GM10847 (cell line): ENCODE results near the gene SRBD1.

Experiments used
- POLR2A ChIP-seq: IDR thresholded peaks from 2 replicates; pipeline ENCODE4 v1.6.1; 2011; ENCODE audit not compliant: insufficient read length; ENCODE audit errors: extremely low read depth

SRBD1 gene

DNA sequence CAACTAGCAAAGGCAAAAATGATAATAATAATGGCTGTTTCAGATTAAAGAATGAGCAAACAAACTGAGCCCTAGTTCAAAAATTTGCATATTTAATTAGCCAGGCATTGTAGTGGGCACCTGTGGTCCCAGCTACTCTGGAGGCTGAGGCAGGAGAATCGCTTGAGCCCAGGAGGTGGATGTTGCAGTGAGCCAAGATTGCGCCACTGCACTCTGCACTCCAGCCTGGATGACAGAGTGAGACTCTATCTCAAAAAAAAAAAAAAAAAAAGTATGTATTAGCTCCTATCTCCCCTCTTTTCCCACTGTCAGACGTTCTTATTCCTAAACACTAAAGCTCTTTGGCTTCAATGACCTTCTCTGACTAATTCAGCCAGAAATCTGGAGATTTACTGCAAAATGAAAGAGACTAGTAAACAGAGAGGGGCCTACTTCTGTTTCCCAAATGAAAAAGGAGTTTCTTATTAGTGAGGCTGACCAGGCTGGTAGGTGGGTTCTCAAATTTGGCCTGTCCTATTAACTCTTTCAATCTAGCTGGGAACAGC is 3.9 kb upstream of the SRBD1 start:
- no peak for TF ChIP-seq POLR2A

DNA sequence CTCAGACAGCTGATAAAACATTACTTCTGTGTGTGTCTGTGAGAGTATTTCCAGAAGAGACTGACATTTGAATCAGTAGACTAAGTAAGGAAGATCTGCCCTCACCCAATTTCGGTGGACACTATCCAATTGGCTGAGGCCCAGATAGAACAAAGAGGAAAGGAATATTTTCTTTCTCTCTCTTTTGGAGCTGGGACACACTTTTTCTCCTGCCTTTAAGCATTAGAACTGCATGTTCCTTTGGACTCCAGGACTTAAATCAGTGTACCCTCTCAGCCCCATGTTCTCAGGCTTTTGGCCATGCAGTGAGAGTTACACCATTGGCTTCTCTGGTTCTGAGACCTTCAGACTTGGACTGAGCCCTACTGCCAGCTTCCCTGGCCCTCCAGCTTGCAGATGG is 3.3 kb upstream of the SRBD1 start:
- no peak for TF ChIP-seq POLR2A

DNA sequence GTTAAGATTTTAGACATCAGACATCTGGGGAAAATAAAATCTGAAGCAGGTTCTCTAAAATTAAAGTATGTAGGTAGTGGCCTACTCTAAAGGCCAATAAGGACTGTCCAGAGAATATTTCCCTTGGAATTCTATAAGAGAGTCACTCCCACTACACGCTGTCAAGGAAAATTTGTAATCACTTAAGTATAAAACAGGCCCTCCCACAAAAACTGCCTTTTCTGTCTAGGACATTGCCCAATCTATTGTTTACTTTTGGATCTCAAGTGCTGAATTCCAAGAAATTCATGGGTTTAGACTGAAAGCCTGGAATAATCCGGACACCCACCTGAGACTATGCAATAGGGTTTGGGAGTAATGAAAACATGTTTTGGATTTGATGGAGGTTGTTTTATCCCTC is 1.7 kb upstream of the SRBD1 start:
- TF ChIP-seq POLR2A: no peak

DNA sequence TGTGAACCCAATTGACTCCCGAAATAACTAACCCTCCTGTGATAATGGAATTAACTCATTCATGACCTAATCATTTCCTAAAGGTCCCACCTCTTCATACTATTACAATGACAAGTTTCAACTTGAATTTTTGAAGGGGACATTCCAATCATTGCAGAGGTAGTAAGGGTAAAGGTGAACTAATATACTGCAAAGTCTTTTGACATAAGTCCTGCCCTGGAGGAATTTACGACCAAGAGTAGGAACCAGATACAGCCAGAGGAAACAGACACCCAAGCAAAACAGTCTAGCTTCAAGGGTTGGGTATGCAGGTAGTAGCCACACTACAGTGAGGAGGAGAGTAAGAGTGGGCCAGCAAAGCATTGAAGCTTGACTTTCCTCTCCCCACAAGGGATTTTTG is 1.2 kb upstream of the SRBD1 start:
- no peak for TF ChIP-seq POLR2A

DNA sequence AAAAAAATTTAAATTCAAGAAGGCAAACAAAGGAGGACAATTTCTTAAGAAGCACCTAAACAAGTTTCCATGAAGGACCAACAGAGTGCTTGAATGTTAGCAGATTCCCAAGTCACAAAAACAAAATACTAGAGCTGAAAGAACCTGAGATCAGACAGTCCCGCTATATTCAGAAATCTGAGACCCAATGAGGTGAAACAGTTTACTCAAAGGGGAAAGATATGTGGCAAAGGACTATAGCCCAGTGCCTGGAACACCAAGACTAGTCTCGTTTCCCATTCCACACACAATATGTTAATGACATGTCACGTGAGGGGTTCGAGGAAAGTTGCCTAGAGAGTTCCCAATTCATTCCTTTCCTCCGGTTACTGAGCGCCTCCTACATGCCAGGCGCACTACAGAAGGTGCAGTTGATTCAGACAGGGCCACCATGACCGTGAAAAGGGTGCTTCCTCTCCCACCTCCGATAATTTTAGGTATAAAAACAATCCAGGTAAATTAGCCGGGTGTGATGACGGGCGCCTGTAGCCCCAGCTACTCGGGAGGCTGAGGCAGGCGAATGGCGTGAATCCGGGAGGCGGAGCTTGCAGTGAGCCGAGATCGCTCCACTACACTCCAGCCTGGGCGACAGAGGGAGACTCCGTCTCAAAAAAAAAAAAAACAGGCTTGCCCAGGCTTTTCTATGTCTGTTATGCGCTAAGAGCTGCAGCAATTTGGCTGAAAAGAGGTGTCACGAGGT is 617 bp downstream of the SRBD1 start:
- TF ChIP-seq POLR2A: no peak

DNA sequence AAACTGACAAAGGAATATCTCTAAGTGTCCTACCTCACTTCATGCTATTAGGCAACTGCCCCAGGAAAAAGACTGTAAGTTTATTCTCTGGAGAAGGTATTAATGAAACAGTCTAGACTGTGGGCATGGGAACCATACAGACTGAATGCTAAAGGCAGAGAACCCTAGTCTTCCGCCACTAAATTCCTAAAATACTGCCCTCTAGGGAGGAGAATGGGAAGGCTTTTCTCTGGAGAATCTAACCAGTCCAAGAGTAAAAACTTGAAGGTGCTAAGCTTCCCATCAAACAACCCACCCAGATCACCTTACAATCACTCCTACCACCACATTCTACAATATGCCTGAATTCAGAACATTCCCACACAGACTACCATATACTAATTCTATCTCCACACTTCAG is 3.4 kb downstream of the SRBD1 start:
- no peak for TF ChIP-seq POLR2A

- no peak for TF ChIP-seq POLR2A
Observed at GRCh38 chr2:45606796-45607195, 4.3 kb downstream of the SRBD1 start.

GRCh38 chr2:45605116-45605515 is 6.0 kb downstream of the SRBD1 start:
- no peak for TF ChIP-seq POLR2A

- no peak for TF ChIP-seq POLR2A
Observed at GRCh38 chr2:45602624-45603023, 8.4 kb downstream of the SRBD1 start.

DNA sequence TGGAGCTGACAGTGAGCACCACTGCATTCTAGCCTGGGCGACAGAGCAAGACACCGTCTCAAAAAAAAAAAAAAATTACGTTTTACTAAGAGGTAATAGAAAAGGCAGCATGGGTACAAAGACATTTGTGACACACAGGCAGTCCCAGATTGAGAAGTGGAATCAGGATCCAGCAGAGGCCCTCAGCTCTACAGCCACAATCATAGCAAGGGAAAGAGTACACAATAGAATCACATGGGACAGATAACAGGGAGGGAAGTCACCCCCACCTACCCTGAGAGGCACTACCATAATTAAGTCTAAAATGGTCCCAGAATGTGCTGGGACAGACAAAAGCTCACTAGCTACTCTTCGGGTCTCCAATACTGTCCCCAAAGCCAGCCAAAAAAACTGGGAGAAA is 12.5 kb downstream of the SRBD1 start:
- no peak for TF ChIP-seq POLR2A

DNA sequence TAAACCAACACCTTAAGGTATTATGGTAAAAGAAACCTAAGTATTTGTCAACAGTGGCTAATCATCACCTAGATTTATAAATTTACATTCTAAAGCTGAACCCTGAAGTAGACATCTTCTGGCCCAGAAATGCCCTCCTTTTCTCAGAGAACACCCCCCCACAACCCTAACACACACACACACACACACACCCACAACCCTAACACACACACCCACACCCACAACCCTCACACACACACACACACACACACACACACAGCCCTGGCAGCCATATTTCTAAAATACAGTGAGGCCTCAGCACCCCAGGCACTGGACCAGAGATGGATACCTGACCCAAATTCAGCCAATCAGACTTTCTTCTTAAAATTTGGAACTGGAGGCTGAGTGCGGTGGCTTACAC is 14.3 kb downstream of the SRBD1 start:
- no peak for TF ChIP-seq POLR2A

GRCh38 chr2:45595721-45596435 is 15.2 kb downstream of the SRBD1 start:
- no peak for TF ChIP-seq POLR2A

GRCh38 chr2:45591073-45591472 is 20.0 kb downstream of the SRBD1 start:
- TF ChIP-seq POLR2A: no peak

DNA sequence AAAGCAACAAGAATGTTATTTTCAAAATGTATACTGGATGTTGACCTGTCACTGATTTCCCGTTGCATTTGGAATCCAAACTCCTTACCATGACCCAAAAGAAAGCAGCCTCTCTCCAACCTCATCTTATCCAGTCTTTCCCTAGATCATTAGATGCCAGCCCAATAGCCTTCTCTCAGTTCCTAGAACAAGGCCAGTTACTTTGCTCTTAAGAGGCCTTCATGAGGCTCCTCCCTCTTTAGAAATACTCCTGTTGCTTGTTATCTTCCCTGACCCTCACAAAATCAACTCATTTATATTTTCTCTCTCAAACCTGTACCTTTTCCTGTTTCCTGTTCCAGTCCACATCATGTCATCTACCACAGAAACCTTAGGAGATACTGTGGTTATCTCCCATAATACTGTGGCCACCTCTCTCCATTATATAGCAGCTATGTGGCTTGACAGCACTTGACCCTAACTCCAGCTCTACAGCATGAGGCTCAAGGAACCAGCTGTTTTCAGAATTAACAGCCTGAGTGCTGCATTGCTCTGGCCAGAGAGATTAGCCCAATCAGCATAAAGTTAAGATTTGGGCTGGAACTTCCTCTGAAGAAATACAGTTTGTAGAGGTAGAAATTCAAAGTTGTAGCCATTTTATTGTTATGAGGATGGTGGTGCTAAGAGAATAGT is 22.8 kb downstream of the SRBD1 start:
- no peak for TF ChIP-seq POLR2A

GRCh38 chr2:45586600-45586999 is 24.5 kb downstream of the SRBD1 start:
- no peak for TF ChIP-seq POLR2A
